Spleen (tissue), 7 donors: Measurements from ENCODE around the gene FAM171A2.

Experiments used
- CTCF ChIP-seq, 11 experiments: fragments of 200-600 bp in 7 of 11; fragments of 450-650 bp in 4 of 11; sonication (generic) in 4 of 11; IDR thresholded peaks in 8 of 11; conservative IDR thresholded peaks in 3 of 11; 1 replicate in 7 of 11; 2 replicates in 4 of 11; pipeline versions ENCODE4 v1.4.0 to v1.8.0; 2016 to 2021; ENCODE audit warnings: antibody characterized with exemption in 11 of 11, inconsistent platforms in 4 of 11, mild to moderate bottlenecking in 1 of 11
- POLR2A ChIP-seq, 3 donors: fragments of 450-650 bp; IDR thresholded peaks; one replicate each; pipeline ENCODE4 v1.5.1; 2017; ENCODE audit warnings: antibody characterized with exemption in 3 of 3, mild to moderate bottlenecking in 1 of 3
- donor health status: DM: no; HTN: no; CAD: no; lungs with moderate emphysema.
- donor health status: DM: no; HTN: no; CAD: no.
- donor health status: DM: no; HTN: no; CAD: no.

GRCh38 chr17:44359006-44359405, 4.6 kb downstream of the FAM171A2 start:
- TF ChIP-seq CTCF (IDR thresholded peaks at IDR 0.05 in 8 of 11, conservative IDR thresholded peaks at IDR 0.05 in 3 of 11) (no peak), POLR2A (IDR thresholded peaks at IDR 0.05) (no peak)
